MM.1S (cell line): ENCODE data around the gene CNOT6.

Experiments used
- DNase-seq: peaks from one replicate; pipeline ENCODE4 v3.0.0-alpha.2; 2015
- H2AFZ ChIP-seq: fragments of 300-600 bp; sonication (generic); 2 replicates; pipeline ENCODE4 v1.6.0; 2016; ENCODE audit warnings: antibody characterized with exemption, low read length
- H3F3A ChIP-seq: fragments of 300-600 bp; sonication (generic); 2 replicates; pipeline ENCODE4 v1.6.1; 2016; ENCODE audit warnings: mild to moderate bottlenecking, antibody characterized with exemption, low read length, moderate library complexity, mixed read lengths; ENCODE audit not compliant: insufficient read depth
- H3K27ac ChIP-seq: fragments of 300-600 bp; sonication (generic); 2 replicates; pipeline ENCODE4 v1.5.1; 2016; ENCODE audit warnings: mild to moderate bottlenecking, low read length
- H3K27me3 ChIP-seq: fragments of 300-600 bp; sonication (generic); replicated peaks from 2 replicates; pipeline ENCODE4 v1.6.0; 2016; ENCODE audit warnings: low read length; ENCODE audit not compliant: insufficient read depth
- H3K36me3 ChIP-seq: fragments of 300-600 bp; sonication (generic); replicated peaks from 2 replicates; pipeline ENCODE4 v1.6.1; 2016; ENCODE audit warnings: mild to moderate bottlenecking, low read length, mixed read lengths; ENCODE audit not compliant: insufficient read depth
- H3K4me1 ChIP-seq: fragments of 300-600 bp; sonication (generic); 2 replicates; pipeline ENCODE4 v1.6.1; 2016; ENCODE audit warnings: low read length, mixed read lengths
- H3K4me2 ChIP-seq: fragments of 300-600 bp; sonication (generic); 2 replicates; pipeline ENCODE4 v1.6.0; 2016; ENCODE audit warnings: low read depth, low read length
- H3K4me3 ChIP-seq: fragments of 300-600 bp; sonication (generic); 2 replicates; pipeline ENCODE4 v1.5.1; 2016; ENCODE audit warnings: low read length, mixed read lengths
- H3K79me2 ChIP-seq: fragments of 300-600 bp; sonication (generic); 2 replicates; pipeline ENCODE4 v1.6.1; 2016; ENCODE audit warnings: mixed run types, low read length, mixed read lengths
- H3K9ac ChIP-seq: fragments of 300-600 bp; sonication (generic); 2 replicates; pipeline ENCODE4 v1.6.1; 2016; ENCODE audit warnings: low read length, mixed read lengths
- H3K9me2 ChIP-seq: fragments of 300-600 bp; sonication (generic); replicated peaks from 2 replicates; pipeline ENCODE4 v1.6.1; 2016; ENCODE audit warnings: mild to moderate bottlenecking, low read length, mixed read lengths; ENCODE audit not compliant: insufficient read depth
- H3K9me3 ChIP-seq: fragments of 300-600 bp; sonication (generic); replicated peaks from 2 replicates; pipeline ENCODE4 v1.6.1; 2016; ENCODE audit warnings: mild to moderate bottlenecking, low read length, mixed read lengths; ENCODE audit not compliant: insufficient read depth
- H4K20me1 ChIP-seq: fragments of 300-600 bp; sonication (generic); 2 replicates; pipeline ENCODE4 v1.6.1; 2016; ENCODE audit warnings: mild to moderate bottlenecking, low read length, moderate library complexity, mixed read lengths; ENCODE audit not compliant: insufficient read depth
- EZH2 ChIP-seq: fragments of 300-600 bp; sonication (generic); optimal IDR thresholded peaks from 2 replicates; pipeline ENCODE3; 2017; ENCODE audit warnings: low read depth, mild to moderate bottlenecking, antibody characterized with exemption, low read length, mixed read lengths
- EZH2phosphoT487 ChIP-seq: fragments of 300-600 bp; sonication (generic); IDR thresholded peaks from 2 replicates; pipeline ENCODE4 v1.6.1; 2018; ENCODE audit warnings: antibody characterized with exemption, low read length
- TF ChIP-seq, protein P1 (sequence below): fragments of 300-600 bp; sonication (generic); IDR thresholded peaks from 2 replicates; pipeline ENCODE4 v1.5.1; 2016; ENCODE audit warnings: antibody characterized with exemption, low read length, mixed read lengths

The CNOT6 gene

DNA sequence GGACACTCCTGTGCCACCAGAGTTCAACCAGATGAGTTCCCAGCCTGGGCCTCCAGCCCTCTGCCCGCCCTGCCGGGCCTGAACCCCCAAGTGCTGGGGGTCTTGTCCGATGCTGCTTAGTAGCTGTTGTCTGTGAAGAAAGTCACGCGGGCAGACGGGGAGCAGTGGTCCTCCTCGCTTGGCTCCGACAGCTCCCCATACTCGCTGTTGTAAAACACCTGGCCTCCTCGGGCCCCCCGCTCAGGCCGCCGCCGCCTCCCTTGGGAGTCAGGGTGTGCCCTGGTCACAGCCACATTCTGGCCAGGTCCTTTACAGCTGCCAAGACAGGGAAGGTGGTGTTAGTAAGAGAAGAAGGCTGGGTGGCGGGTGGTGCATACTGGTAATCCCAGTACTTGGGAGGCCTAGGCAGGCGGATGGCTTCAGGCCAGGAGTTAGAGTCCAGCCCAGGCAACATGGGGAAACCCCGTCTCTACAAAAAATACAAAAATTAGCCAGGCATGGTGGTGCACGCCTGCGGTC lies 109.0 kb downstream of the CNOT6 start:
- Histone ChIP-seq H3K79me2 (no peaks in the 10 kb centered on the region), H2AFZ (no peak overlapping the region), H3F3A (no peaks in the 10 kb centered on the region), H3K4me3 (no peak overlapping the region), H3K9ac (no peak overlapping the region), H3K9me3 (no peaks in the 10 kb centered on the region), H3K27me3 (peaks cover 57% of the 10 kb centered on the region), H3K4me1 (no peaks in the 10 kb centered on the region), H3K27ac (no peak overlapping the region), H3K36me3 (no peaks in the 10 kb centered on the region), H4K20me1 (no peaks in the 10 kb centered on the region), H3K4me2 (no peak overlapping the region), H3K9me2 (no peaks in the 10 kb centered on the region)
- TF ChIP-seq EZH2 (no peak), EZH2phosphoT487 (no peak)
- TF ChIP-seq, protein P1, sequence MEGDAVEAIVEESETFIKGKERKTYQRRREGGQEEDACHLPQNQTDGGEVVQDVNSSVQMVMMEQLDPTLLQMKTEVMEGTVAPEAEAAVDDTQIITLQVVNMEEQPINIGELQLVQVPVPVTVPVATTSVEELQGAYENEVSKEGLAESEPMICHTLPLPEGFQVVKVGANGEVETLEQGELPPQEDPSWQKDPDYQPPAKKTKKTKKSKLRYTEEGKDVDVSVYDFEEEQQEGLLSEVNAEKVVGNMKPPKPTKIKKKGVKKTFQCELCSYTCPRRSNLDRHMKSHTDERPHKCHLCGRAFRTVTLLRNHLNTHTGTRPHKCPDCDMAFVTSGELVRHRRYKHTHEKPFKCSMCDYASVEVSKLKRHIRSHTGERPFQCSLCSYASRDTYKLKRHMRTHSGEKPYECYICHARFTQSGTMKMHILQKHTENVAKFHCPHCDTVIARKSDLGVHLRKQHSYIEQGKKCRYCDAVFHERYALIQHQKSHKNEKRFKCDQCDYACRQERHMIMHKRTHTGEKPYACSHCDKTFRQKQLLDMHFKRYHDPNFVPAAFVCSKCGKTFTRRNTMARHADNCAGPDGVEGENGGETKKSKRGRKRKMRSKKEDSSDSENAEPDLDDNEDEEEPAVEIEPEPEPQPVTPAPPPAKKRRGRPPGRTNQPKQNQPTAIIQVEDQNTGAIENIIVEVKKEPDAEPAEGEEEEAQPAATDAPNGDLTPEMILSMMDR: no peak
- no peak for DNase-seq

DNA sequence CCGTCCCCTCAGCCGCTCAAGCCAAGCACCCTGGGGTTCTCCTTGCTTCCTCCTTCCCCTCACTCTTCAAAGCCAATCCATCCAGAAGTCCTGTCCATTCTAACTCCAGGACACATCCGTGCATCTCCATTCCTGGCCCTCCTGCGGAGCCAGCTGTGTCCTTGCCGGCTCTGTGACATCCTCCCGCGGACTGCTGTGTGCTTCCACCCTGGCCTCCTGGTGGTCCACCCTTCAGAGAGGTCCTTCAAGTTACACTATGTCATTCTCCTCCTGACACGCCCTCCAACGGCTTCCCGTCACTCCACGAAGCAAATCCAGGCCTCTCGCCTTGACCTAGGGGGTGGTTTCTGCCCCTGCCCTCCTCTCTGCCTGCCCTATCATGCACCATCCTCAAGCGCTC lies 110.1 kb downstream of the CNOT6 start:
- Histone ChIP-seq H3K4me2 (no peak overlapping the region), H3K9me2 (no peaks in the 10 kb centered on the region), H3K4me1 (no peaks in the 10 kb centered on the region), H3K79me2 (no peaks in the 10 kb centered on the region), H3K27ac (no peak overlapping the region), H3K27me3 (peaks cover 63% of the 10 kb centered on the region), H4K20me1 (no peaks in the 10 kb centered on the region), H3K9me3 (no peaks in the 10 kb centered on the region), H3K36me3 (no peaks in the 10 kb centered on the region), H3K4me3 (no peak overlapping the region), H3K9ac (no peak overlapping the region), H2AFZ (no peak overlapping the region), H3F3A (no peaks in the 10 kb centered on the region)
- TF ChIP-seq EZH2phosphoT487 (no peak), EZH2 (no peak)
- TF ChIP-seq, protein P1: no peak
- no peak for DNase-seq

DNA sequence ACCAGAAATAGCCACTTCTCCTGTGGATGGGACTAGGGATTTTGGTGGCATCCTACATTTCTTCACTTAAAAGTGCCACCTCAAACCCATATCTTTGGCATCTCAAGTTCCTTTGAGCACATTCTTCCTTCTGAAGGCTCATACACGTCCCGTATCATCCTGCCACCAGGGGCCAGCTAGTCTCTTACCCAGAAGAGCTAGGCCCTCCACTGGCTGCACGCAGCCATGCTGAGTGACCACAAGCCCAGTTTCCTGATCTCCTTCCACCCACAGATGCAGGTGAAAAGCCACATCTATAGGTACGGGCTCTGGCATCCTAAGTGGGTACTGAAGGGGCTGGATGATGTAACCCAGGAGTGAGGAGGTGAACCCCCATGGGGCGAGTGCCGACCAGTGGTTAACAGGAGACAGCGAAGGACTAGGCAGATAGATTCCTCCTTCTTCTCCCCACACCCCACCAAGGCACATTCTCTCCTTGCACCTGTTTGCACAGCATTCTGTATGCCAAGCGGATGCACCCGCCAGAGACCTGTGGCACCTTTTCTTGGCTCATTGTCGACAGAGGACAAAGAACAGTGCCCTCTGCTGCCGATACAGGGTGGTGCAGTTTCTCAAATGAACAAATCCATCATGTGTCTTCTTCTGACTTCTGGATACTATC lies 111.5 kb downstream of the CNOT6 start:
- no peaks in the 10 kb centered on the region for H3K4me1 ChIP-seq
- H4K20me1 ChIP-seq: no peaks in the 10 kb centered on the region
- no peaks in the 10 kb centered on the region for H3K36me3 ChIP-seq
- H3K27ac ChIP-seq: no peak overlapping the region
- H3K9me3 ChIP-seq: no peaks in the 10 kb centered on the region
- peaks cover 69% of the 10 kb centered on the region for H3K27me3 ChIP-seq
- H3K9me2 ChIP-seq: no peaks in the 10 kb centered on the region
- no peak overlapping the region for H3K4me2 ChIP-seq
- TF ChIP-seq EZH2phosphoT487 (no peak), EZH2 (no peak)
- TF ChIP-seq, protein P1: peak; percentile 82
- no peak overlapping the region for H2AFZ ChIP-seq
- no peak overlapping the region for H3K4me3 ChIP-seq
- no peaks in the 10 kb centered on the region for H3F3A ChIP-seq
- DNase-seq: peak; percentile 69
- no peak overlapping the region for H3K9ac ChIP-seq
- H3K79me2 ChIP-seq: no peaks in the 10 kb centered on the region
